SK-N-SH treated with all-trans-retinoic acid at 6 μM for 48 hours (cell line): Measurements from ENCODE around the gene ABCG2.

Experiments
- CREB5 ChIP-seq: fragments of 250-450 bp; sonication (Bioruptor Pico); IDR thresholded peaks from 2 replicates; pipeline ENCODE4 v1.5.1; 2020; ENCODE audit warnings: low read depth, mild to moderate bottlenecking, moderate library complexity
- ZNF8 ChIP-seq: fragments of 450-650 bp; formaldehyde crosslinking; IDR thresholded peaks from 2 replicates; pipeline ENCODE4 v1.5.0; 2020; ENCODE audit warnings: mild to moderate bottlenecking, moderate library complexity

- TF ChIP-seq ZNF8, result no peak
- no peak for TF ChIP-seq CREB5
These were observed 10.9 kb upstream of the ABCG2 start for GRCh38 chr4:88169298-88169697.
